ES-I3 (cell line): ENCODE measurements around the gene ATF7IP2.
"Not testable (repeated sequence)": the region's sequence is repeated elsewhere in the genome, so short reads cannot be mapped to it uniquely, and the experiment has no call there.

ENCODE experiments used
- H3K36me3 ChIP-seq: 2 replicates; pipeline ENCODE4 v1.6.1; 2013; ENCODE audit warnings: mild to moderate bottlenecking, low read length, control low read depth, moderate library complexity; ENCODE audit not compliant: insufficient read depth
- H3K4me1 ChIP-seq: 2 replicates; pipeline ENCODE4 v1.6.1; 2013; ENCODE audit warnings: mild to moderate bottlenecking, control low read depth, low read length; ENCODE audit not compliant: insufficient read depth
- H3K9ac ChIP-seq: 2 replicates; pipeline ENCODE4 v1.6.1; 2013; ENCODE audit warnings: low read depth, mild to moderate bottlenecking, low read length, moderate library complexity
- H3K9me3 ChIP-seq: 2 replicates; pipeline ENCODE4 v1.6.1; 2013; ENCODE audit warnings: mild to moderate bottlenecking, low read length, moderate library complexity; ENCODE audit not compliant: control insufficient read depth, insufficient read depth

ATF7IP2 gene

DNA sequence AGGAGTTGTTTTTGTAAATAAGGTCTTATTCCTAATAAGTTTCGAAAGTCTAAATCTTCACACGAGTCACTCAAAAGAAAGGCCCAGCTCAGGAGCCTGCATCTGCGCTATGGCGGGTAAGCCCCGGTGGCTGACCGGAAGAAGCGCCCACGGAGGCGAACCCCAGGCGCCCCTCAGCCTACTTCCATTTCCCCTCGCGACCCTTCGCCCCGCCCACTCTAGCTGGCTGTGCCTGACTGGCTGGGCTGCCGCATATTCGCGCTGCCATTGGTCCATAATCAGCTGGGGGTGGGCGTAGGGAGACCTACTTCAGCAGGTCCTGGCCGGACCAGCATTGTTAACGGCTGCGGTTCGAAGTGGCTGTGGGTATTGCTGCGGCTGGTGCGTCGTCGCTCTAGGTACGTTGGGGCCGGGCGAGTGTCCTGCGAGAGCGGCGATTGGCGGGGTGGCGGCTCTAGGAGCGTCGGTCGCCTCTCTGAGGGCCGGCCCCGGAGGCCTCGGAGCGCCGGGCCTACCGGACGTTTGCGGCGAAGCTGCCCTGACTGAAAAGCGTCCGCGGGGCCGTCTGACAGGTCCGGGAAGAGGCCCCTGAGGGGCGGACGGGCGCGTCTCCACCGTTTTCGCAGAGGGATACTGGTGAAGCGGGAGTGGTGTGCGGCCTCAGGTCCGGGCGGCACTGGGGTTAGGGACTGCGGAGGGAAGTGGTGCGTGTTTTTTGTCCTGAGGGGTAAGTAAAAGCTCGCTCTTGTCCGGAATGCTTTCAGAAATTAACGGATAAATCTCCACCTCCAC is at the start of gene ATF7IP2:
Gene ATF7IP2 (plus strand): TSS at position 337 of the 792 bp plus-strand sequence. CDS start 44,560 bp downstream, outside the sequence.
- H3K36me3 ChIP-seq: no peaks in the 10 kb centered on the region
- H3K4me1 ChIP-seq: no peaks in the 10 kb centered on the region
- H3K9me3 ChIP-seq: no peaks in the 10 kb centered on the region
- H3K9ac ChIP-seq: peak within 1 kb of the TSS; percentile 76

- Histone ChIP-seq H3K36me3 (no peaks in the 10 kb centered on the region), H3K4me1 (no peaks in the 10 kb centered on the region)
Measured at GRCh38 chr16:10338426-10338825, 47.4 kb upstream of the ATF7IP2 start.

DNA sequence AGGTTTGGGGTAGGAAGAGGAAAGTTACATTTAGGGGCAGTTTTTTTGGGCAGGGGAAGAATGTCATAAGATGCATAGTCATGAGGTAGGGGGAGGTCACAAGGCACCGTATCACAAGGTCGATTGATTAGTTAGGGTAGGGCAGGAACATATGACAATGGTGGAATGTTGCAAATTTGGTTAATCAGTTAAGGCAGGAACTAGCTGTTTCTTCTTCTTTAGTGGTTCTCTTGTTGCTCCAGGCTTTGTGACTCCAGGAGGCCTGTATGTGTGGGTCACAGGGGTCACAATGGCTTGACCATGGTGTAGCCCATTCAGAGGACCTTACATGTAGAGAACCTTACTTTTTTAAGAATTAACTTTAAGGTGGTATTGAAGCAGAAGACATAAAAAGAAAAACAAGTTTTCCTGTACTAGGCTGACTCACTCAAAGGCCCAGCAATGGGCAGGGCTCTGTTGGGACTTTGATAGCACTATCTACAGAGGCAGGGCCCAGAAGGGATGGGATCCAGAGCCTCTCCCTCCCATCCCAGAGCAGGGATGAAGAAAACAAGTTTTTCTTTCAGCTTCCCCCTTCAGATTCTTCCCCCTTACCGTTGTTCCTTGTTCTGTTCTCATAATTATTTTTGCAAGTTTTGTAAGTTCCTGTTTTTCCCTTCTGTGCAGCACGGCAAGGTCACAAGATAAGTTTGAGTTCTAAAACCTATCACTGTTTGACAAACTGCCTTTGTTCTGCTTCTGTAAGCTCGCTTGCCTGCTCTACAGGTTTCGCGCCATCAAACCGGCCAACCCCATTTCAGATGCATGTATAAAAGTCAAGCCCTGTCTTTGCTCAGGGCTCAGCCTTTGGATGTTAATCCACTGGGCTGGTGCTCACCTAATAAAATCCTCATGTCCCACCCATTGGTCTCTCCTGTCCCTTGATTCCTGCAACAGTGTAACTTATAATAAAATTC is 45.8 kb upstream of the ATF7IP2 start:
- H3K9me3 ChIP-seq: peaks cover 7% of the 10 kb centered on the region
- no peaks in the 10 kb centered on the region for H3K36me3 ChIP-seq
- H3K9ac ChIP-seq: no peak overlapping the region
- no peaks in the 10 kb centered on the region for H3K4me1 ChIP-seq

More at GRCh38 chr16:10338426-10338825, 47.4 kb upstream of the ATF7IP2 start:
- Histone ChIP-seq H3K9me3 (peaks cover 7% of the 10 kb centered on the region; the same call in 1 of the 2 replicates), H3K9ac (no peak overlapping the region)

DNA sequence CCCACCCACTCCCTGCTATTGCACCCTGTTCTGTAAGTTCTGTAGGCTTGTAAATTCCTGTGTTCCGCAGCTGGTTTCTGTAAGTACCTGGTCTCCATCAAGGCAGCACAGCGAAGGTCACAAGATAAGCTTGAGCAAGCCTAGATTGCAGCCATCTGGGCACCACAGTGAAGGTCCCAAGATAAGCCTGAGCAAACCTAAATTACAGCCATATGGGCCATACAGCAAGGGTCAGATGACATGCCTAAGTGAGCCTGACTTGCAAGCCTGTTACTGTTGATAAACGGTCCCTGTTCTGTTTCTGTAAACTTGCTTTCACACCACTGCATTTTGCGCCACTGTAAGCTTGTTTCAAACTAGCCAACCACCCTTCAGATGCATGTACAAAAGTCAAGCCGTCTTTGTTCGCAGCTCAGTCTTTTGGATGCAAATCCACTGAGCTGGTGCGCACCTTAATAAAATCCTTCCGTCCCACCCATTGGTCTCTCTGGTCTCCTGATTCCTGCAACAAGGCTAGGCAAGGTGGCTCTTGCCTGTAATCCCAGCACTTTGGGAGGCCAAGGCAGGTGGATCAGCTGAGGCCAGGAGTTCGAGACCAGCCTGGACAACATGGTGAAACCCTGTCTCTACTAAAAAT is 42.6 kb upstream of the ATF7IP2 start:
- Histone ChIP-seq H3K36me3 (no peaks in the 10 kb centered on the region), H3K9me3 (peaks cover 12% of the 10 kb centered on the region), H3K4me1 (no peaks in the 10 kb centered on the region), H3K9ac (no peak overlapping the region)

GRCh38 chr16:10344699-10345098 is 41.2 kb upstream of the ATF7IP2 start:
- not testable (repeated sequence) for H3K36me3 ChIP-seq
- H3K9me3 ChIP-seq: peaks cover 12% of the 10 kb centered on the region

GRCh38 chr16:10345629-10346028 is 40.2 kb upstream of the ATF7IP2 start:
- no peak overlapping the region for H3K9ac ChIP-seq
- H3K36me3 ChIP-seq: no peaks in the 10 kb centered on the region
- H3K9me3 ChIP-seq: peaks cover 9% of the 10 kb centered on the region
- no peaks in the 10 kb centered on the region for H3K4me1 ChIP-seq

More at GRCh38 chr16:10344699-10345098, 41.2 kb upstream of the ATF7IP2 start:
- not testable (repeated sequence) for H3K9ac ChIP-seq, H3K4me1 ChIP-seq

- no peak overlapping the region for H3K9ac ChIP-seq
- H3K36me3 ChIP-seq: no peaks in the 10 kb centered on the region
- peaks cover 5% of the 10 kb centered on the region; the same call in 1 of the 2 replicates for H3K9me3 ChIP-seq
- no peaks in the 10 kb centered on the region for H3K4me1 ChIP-seq
Measured at GRCh38 chr16:10349851-10350250, 36.0 kb upstream of the ATF7IP2 start.

GRCh38 chr16:10352262-10352661 is 33.6 kb upstream of the ATF7IP2 start:
- Histone ChIP-seq H3K36me3 (no peaks in the 10 kb centered on the region), H3K9ac (no peak overlapping the region), H3K4me1 (no peaks in the 10 kb centered on the region), H3K9me3 (no peaks in the 10 kb centered on the region)

GRCh38 chr16:10355589-10355988 is 30.3 kb upstream of the ATF7IP2 start:
- H3K9ac ChIP-seq: no peak overlapping the region
- no peaks in the 10 kb centered on the region for H3K4me1 ChIP-seq
- H3K36me3 ChIP-seq: no peaks in the 10 kb centered on the region
- H3K9me3 ChIP-seq: no peaks in the 10 kb centered on the region

GRCh38 chr16:10356870-10357842 is 28.7 kb upstream of the ATF7IP2 start:
- H3K9me3 ChIP-seq: no peaks in the 10 kb centered on the region
- no peaks in the 10 kb centered on the region for H3K4me1 ChIP-seq
- H3K9ac ChIP-seq: no peak overlapping the region
- no peaks in the 10 kb centered on the region for H3K36me3 ChIP-seq

- H3K36me3 ChIP-seq, H3K4me1 ChIP-seq, H3K9me3 ChIP-seq, H3K9ac ChIP-seq: not testable (repeated sequence)
Measured at GRCh38 chr16:10361747-10362076, 24.1 kb upstream of the ATF7IP2 start.

GRCh38 chr16:10362077-10362863 is 23.6 kb upstream of the ATF7IP2 start:
- no peaks in the 10 kb centered on the region for H3K4me1 ChIP-seq
- no peaks in the 10 kb centered on the region for H3K9me3 ChIP-seq
- H3K36me3 ChIP-seq: no peaks in the 10 kb centered on the region
- no peak overlapping the region for H3K9ac ChIP-seq

DNA sequence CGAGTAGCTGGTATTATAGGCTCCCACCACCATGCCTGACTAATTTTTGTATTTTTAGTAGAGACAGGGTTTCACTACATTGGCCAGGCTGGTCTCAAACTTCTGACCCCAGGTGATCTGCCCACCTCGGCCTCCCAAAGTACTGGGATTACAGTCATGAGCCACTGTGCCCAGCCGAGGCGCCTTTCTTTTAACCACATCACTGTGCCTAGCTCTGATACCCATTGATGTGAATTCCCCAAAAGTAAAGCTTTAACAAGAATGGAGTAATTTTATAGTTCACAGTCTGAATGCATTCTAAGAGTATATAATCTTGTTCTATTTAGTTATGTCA is 23.0 kb upstream of the ATF7IP2 start:
- not testable (repeated sequence) for H3K9me3 ChIP-seq, H3K36me3 ChIP-seq, H3K4me1 ChIP-seq, H3K9ac ChIP-seq
